Natural killer cell (primary cell): Measurements from ENCODE around the gene TGFBR2. TPM values are rescaled to one million over a fixed set of nuclear protein-coding genes. Genes with fewer than 3 reads are reported as not detected.

ENCODE experiments used
- ATAC-seq, 3 donors: fragments of 150-1000 bp in 2 of 3; fragments of 200-7000 bp in 1 of 3; cut with Tn5 transposase; 1 replicate in 1 of 3; 2 replicates in 2 of 3; pipeline ENCODE4 v1.10.0; 2021; ENCODE audit warnings: mild to moderate bottlenecking in 2 of 3, moderate library complexity in 2 of 3
- DNase-seq, 2 donors: peaks; one replicate each; pipeline versions ENCODE4 v3.0.0 to v3.0.0-alpha.2; 2013 to 2021; ENCODE audit warnings: mixed read lengths in 1 of 2
- H3K27ac ChIP-seq: one replicate; pipeline ENCODE4 v1.5.1; 2013; ENCODE audit warnings: mild to moderate bottlenecking, low read length
- H3K27me3 ChIP-seq: one replicate; pipeline ENCODE4 v1.6.1; 2013; ENCODE audit warnings: low read length; ENCODE audit not compliant: control insufficient read depth, insufficient read depth
- H3K36me3 ChIP-seq: one replicate; pipeline ENCODE4 v1.6.1; 2013; ENCODE audit warnings: low read length; ENCODE audit not compliant: control insufficient read depth, insufficient read depth
- H3K4me1 ChIP-seq: one replicate; pipeline ENCODE4 v1.6.1; 2013; ENCODE audit warnings: low read length; ENCODE audit not compliant: control insufficient read depth, insufficient read depth
- H3K4me3 ChIP-seq: one replicate; pipeline ENCODE4 v1.5.1; 2013; ENCODE audit warnings: low read length
- H3K9me3 ChIP-seq: one replicate; pipeline ENCODE4 v1.6.1; 2013; ENCODE audit warnings: low read length; ENCODE audit not compliant: control insufficient read depth, insufficient read depth
- H3K27ac Mint-ChIP-seq, 2 donors: one replicate each; pipeline ENCODE4 v1.8.0; 2022; ENCODE audit warnings: mild to moderate bottlenecking in 2 of 2, mixed read lengths in 2 of 2, moderate library complexity in 1 of 2
- H3K27me3 Mint-ChIP-seq, 2 donors: one replicate each; pipeline ENCODE4 v1.8.0; 2022; ENCODE audit warnings: low read depth in 2 of 2, mixed read lengths in 2 of 2
- H3K36me3 Mint-ChIP-seq: one replicate; pipeline ENCODE4 v1.8.0; 2022; ENCODE audit warnings: mixed read lengths
- H3K4me1 Mint-ChIP-seq, 2 donors: one replicate each; pipeline ENCODE4 v1.8.0; 2022; ENCODE audit warnings: mixed read lengths in 2 of 2
- H3K4me3 Mint-ChIP-seq: one replicate; pipeline ENCODE4 v1.8.0; 2022; ENCODE audit warnings: mild to moderate bottlenecking, moderate library complexity, mixed read lengths
- H3K9me3 Mint-ChIP-seq, 2 donors: one replicate each; pipeline ENCODE4 v1.8.0; 2022; ENCODE audit warnings: mixed read lengths in 2 of 2
- WGBS: methylation state at CpG from one replicate; pipeline ENCODE4 v1.1.7; 2013; ENCODE audit warnings: missing lambda C conversion rate; ENCODE audit not compliant: insufficient coverage; 5-methylcytosine and 5-hydroxymethylcytosine counted together
- intact Hi-C: fragments of 100-400 bp; cut with micrococcal nuclease; formaldehyde crosslinking; loops from one replicate; pipeline ENCODE4 v1.14.2; 2022
- total RNA-seq, 4 donors: library from RNA; stranded (reverse); fragments of 120-200 nt in 1 of 4; gene quantifications; one replicate each; pipeline versions ENCODE4 v1.2.3 to v1.2.4, GENCODE V29; 2013 to 2022
- TF ChIP-seq, protein P1 (sequence below): fragments of 200-600 bp; IDR thresholded peaks from one replicate; pipeline ENCODE4 v1.8.0; 2022; ENCODE audit warnings: antibody characterized with exemption

Gene TGFBR2
- total RNA-seq, 3 donors from 2014 or later (not counting 1 experiment from before 2014, with no cell fraction given), result 70.4 to 113 (median 99.3) TPM

GRCh38 chr3:30620402-30621360, 14.3 kb downstream of the TGFBR2 start:
- intact Hi-C loops, result loop anchor here (1.0 kb wide), 1 partner anchor 9 kb away; no protein-coding TSS in a partner anchor
- TF ChIP-seq, protein P1, sequence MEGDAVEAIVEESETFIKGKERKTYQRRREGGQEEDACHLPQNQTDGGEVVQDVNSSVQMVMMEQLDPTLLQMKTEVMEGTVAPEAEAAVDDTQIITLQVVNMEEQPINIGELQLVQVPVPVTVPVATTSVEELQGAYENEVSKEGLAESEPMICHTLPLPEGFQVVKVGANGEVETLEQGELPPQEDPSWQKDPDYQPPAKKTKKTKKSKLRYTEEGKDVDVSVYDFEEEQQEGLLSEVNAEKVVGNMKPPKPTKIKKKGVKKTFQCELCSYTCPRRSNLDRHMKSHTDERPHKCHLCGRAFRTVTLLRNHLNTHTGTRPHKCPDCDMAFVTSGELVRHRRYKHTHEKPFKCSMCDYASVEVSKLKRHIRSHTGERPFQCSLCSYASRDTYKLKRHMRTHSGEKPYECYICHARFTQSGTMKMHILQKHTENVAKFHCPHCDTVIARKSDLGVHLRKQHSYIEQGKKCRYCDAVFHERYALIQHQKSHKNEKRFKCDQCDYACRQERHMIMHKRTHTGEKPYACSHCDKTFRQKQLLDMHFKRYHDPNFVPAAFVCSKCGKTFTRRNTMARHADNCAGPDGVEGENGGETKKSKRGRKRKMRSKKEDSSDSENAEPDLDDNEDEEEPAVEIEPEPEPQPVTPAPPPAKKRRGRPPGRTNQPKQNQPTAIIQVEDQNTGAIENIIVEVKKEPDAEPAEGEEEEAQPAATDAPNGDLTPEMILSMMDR, result no peak
- H3K9me3 Mint-ChIP-seq, result no peaks in the 10 kb centered on the region
- ATAC-seq (peak; percentile 50 to 63 (median 58)), DNase-seq (peak in 1 of 2 donors; percentile 35)
- H3K4me3 Mint-ChIP-seq, result peak overlapping the region; percentile 69
- Histone ChIP-seq H3K36me3 (peaks cover 11% of the 10 kb centered on the region), H3K4me3 (no peak overlapping the region), H3K27ac (peak overlapping the region; percentile 56), H3K4me1 (peaks cover 53% of the 10 kb centered on the region), H3K27me3 (no peaks in the 10 kb centered on the region), H3K9me3 (no peaks in the 10 kb centered on the region)
- H3K36me3 Mint-ChIP-seq, result no peaks in the 10 kb centered on the region
- WGBS, result 58% methylated on average over 3 of the region's 4 CpGs
- H3K4me1 Mint-ChIP-seq, result peaks cover 82 to 86% of the 10 kb centered on the region in 2 donors
- H3K27me3 Mint-ChIP-seq, result no peaks in the 10 kb centered on the region
- peak overlapping the region; percentile 84 to 91 for H3K27ac Mint-ChIP-seq

GRCh38 chr3:30621576-30621975, 15.2 kb downstream of the TGFBR2 start:
- intact Hi-C loops, result no loop called here
- no peak for DNase-seq
- H3K27ac Mint-ChIP-seq, result peak overlapping the region; percentile 84 to 91
- peak overlapping the region; percentile 6 for H3K27ac ChIP-seq
- H3K9me3 Mint-ChIP-seq, result no peaks in the 10 kb centered on the region
- H3K4me1 Mint-ChIP-seq, result peaks cover 83 to 88% of the 10 kb centered on the region in 2 donors
- no peaks in the 10 kb centered on the region for H3K9me3 ChIP-seq
- no peaks in the 10 kb centered on the region for H3K27me3 ChIP-seq
- peaks cover 20% of the 10 kb centered on the region for H3K36me3 ChIP-seq
- no peaks in the 10 kb centered on the region for H3K27me3 Mint-ChIP-seq
- no CpG with 5 or more reads among the region's 2 CpGs for WGBS
- peak in 1 of 3 donors; percentile 12 for ATAC-seq
- peak overlapping the region; percentile 65 for H3K4me3 Mint-ChIP-seq
- H3K4me1 ChIP-seq, result peaks cover 51% of the 10 kb centered on the region
- no peak overlapping the region for H3K4me3 ChIP-seq
- no peaks in the 10 kb centered on the region for H3K36me3 Mint-ChIP-seq
- TF ChIP-seq, protein P1, result no peak

DNA sequence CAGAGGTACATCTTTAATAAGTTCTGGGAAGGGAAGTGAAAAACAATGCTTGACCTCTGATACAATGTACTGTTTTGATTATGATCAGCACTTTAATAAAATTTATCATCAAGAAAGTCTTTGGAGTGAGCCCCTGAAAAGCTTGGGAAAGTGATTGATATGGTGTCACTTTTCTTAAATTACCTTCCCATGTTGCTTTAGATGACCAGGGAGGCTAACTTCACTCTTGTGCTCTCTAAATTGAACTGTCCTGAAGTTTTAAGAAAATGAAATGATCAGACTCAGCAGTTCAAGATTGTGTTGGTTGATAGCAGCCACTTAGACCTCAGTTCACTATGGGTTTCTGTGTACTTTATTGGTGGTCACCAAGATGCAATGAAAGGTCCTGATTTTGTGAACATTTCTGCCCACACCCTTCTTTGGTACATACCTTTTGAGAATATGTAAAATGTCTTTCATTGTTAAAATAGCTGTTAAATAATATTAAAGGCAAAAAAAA, 15.7 kb downstream of the TGFBR2 start:
- Mint-ChIP-seq H3K9me3 (no peaks in the 10 kb centered on the region), H3K4me3 (peak overlapping the region; percentile 65), H3K4me1 (peaks cover 83 to 88% of the 10 kb centered on the region in 2 donors), H3K27ac (peak overlapping the region; percentile 84 to 91), H3K36me3 (no peaks in the 10 kb centered on the region), H3K27me3 (no peaks in the 10 kb centered on the region)
- ATAC-seq (no peak), DNase-seq (no peak)
- intact Hi-C loops, result no loop called here
- H3K36me3 ChIP-seq, result peaks cover 20% of the 10 kb centered on the region
- H3K27me3 ChIP-seq, result no peaks in the 10 kb centered on the region
- H3K4me3 ChIP-seq, result no peak overlapping the region
- H3K27ac ChIP-seq, result peak overlapping the region; percentile 6
- H3K9me3 ChIP-seq, result no peaks in the 10 kb centered on the region
- peaks cover 51% of the 10 kb centered on the region for H3K4me1 ChIP-seq
- TF ChIP-seq, protein P1, result no peak
